GM12892 (cell line): ENCODE results near the gene HNRNPL.

Experiments
- POLR2A ChIP-seq: IDR thresholded peaks from 2 replicates; pipeline ENCODE4 v1.6.1; 2011; ENCODE audit warnings: low read depth, low read length, control low read depth
- POLR2AphosphoS5 ChIP-seq: IDR thresholded peaks from 2 replicates; pipeline ENCODE4 v1.6.1; 2011; ENCODE audit warnings: low read depth, low read length, control low read depth
- TAF1 ChIP-seq: IDR thresholded peaks from 2 replicates; pipeline ENCODE4 v1.6.1; 2011; ENCODE audit warnings: low read depth, mild to moderate bottlenecking, control low read depth, low read length, borderline replicate concordance

DNA sequence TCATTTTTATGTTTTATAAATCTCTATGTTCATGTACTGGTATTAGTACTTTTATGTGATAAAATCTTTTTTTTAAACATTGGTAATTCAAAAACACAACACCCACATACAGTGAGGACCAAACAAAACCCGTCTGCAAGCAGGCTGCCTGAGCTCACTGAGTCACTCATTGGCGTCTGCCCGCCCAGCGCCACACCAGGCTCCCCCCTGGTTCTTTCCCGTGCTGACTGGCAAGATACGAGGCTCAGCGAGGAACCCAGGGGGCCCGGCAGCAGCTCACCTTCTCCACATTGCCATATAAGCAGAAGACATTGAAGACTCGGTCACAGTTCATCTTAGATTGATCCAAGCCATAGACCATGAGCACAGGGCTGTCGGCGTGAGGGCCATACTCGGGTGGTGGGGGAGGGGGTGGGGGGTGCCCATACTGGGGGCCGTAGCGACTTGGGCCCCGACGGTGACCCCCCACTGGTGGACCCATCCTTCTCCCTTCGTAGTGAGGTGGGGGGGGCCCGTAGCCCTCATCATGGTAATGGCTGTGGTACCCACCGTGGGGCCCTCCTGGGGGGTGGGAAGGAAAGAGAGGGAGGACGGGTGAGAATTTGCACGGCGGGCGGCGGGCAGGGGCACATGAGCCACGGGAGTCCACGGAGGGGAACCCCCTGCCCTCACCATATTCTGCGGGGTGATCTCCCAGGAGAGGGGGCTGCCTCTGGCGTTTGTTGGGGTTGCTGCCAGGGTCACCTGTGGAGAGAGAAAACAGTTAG is 9.8 kb downstream of the HNRNPL start:
- TF ChIP-seq POLR2A (no peak; the same call in none of the 2 replicates), TAF1 (no peak), POLR2AphosphoS5 (peak; percentile 42; the same call in 1 of the 2 replicates)
